Measurements from ENCODE around the gene CTNNA3.

Gene CTNNA3

GRCh38 chr10:66778351-66778750 lies 917.6 kb downstream of the CTNNA3 start:
- DNase-seq, result no peak
- in situ Hi-C loops (cut with MboI; ENCODE audit: low pct_unique_long_range_greater_than_20kb, low sequenced_read_pairs), result no loop called here

- no peak for DNase-seq
- in situ Hi-C loops (cut with MboI; ENCODE audit: low pct_unique_long_range_greater_than_20kb, low sequenced_read_pairs), result no loop called here
Measured at GRCh38 chr10:66777665-66778064, 918.3 kb downstream of the CTNNA3 start.

DNA sequence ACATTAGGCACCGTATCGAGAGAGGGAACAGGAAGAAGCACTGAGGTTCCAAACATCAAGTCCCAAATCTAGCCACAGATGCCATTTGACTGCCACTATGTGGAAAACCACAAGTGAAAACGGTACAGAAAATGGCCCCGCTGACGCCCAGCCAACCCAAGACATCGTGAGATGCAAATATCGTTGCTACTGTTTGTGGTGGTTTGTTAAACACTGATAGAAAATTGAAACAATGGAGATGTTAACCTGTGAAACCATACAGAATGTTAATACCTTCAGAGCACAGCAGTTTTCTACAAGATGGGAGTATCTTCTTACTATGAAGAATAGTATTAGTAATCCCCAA lies 922.5 kb downstream of the CTNNA3 start:
- no peak for DNase-seq
- in situ Hi-C loops (cut with MboI; ENCODE audit: low pct_unique_long_range_greater_than_20kb, low sequenced_read_pairs), result no loop called here

DNA sequence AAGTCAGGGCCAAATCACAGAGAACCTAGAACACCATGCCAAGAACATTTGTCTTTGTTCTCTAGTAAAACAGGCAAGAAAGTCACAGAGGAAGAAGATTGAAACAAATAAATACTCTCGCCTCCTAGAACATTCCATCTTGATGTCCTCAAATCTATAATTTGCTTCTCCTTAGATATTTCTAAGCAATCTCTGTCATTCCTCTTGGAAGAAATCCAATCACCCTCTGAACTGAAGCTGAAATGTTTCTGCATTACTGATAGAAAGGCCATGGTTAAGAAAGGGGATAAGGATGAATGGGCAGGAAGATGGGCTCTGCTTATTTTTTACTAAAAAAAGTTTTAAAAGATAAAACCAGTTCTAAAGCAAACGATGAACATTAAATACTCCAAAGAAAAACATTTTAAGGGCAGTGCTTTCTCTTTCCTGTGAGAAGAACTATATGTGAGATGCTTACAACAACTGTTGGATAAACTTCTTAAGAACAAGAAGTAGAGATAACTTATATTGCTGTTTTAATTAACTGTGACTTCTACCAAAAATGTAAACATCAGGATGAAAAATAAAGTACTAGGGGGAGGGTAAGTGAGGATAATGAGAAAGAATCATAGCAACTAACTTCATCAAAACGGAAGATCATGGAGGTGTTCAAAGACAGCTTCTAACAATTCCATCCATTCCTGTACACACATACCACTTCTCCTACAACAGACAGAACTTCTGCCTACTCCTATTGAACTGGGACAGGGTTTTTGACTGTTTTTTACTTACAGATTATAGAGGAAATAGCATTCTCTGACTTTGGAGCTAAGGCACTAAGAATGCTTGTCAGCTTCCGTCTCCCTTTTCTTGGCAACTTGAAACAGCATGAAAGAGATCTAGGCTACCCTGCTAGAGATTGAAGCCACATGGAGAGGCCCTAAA lies 923.2 kb downstream of the CTNNA3 start:
- in situ Hi-C loops (cut with MboI; ENCODE audit: low pct_unique_long_range_greater_than_20kb, low sequenced_read_pairs), result no loop called here
- no peak for DNase-seq

DNA sequence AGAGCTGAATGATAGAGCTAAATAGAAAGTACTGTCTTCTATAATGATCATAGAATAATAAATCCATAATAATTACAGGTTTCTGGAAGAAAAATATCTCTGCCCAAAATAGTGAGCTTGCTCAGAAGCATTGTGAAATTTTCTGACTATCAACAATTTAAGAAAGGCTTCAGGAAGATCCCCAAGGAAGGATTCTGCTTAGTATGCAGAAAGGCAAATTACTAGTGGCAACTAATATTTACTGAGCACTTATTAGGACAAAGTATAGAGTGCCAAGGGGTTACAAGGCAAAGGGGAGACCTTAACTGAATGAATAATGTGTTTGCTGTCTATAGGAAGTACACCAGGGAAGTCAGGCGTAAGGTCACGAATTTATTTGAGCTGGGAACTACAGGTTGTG lies 928.3 kb downstream of the CTNNA3 start:
- DNase-seq, result no peak
- in situ Hi-C loops (cut with MboI; ENCODE audit: low pct_unique_long_range_greater_than_20kb, low sequenced_read_pairs), result no loop called here

GRCh38 chr10:66762218-66762729 lies 933.7 kb downstream of the CTNNA3 start:
- in situ Hi-C loops (cut with MboI; ENCODE audit: low pct_unique_long_range_greater_than_20kb, low sequenced_read_pairs), result no loop called here
- DNase-seq, result no peak

DNA sequence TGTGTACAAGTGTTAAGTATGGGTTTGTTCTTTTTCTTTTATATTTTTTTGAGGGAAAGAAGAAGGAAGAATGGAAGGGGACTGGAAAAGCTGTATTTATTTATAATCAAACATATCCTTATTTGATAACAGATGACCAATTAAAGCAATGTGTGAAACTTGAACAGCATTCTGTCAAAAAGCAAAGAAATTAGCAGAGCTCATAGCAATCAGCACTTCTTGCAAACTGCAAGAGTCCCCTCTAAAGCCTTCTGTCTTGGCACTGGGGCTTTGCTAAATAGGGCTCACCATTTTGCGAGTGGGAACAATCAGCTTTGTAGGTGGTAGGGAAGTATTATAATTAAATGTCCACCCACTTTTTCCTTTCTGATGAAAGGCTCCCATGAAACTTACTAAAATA lies 935.1 kb downstream of the CTNNA3 start:
- in situ Hi-C loops (cut with MboI; ENCODE audit: low pct_unique_long_range_greater_than_20kb, low sequenced_read_pairs), result no loop called here

GRCh38 chr10:66755474-66755873 lies 940.5 kb downstream of the CTNNA3 start:
- in situ Hi-C loops (cut with MboI; ENCODE audit: low pct_unique_long_range_greater_than_20kb, low sequenced_read_pairs), result no loop called here
- no peak for DNase-seq

More for the DNA sequence above, 935.1 kb downstream of the CTNNA3 start:
- DNase-seq, result no peak

DNA sequence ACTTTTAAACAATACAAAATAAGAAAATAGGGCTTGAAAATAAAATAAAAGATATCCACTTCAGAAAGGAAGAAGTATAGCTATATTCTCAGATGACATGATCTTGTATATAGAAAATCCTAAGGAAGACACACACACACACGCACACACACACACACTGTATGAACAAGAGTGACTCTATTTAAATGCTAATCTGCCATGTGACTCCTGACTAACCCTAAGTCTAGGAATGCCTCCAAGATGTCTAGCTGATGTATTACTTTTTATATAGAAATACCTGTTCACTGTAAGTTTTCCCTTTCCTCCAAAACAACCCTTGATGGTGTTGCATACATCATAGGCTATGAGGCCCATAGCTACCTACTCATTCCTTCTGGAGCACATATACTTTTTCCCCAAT lies 943.3 kb downstream of the CTNNA3 start:
- no peak for DNase-seq

GRCh38 chr10:66748217-66748616 lies 947.8 kb downstream of the CTNNA3 start:
- in situ Hi-C loops (cut with MboI; ENCODE audit: low pct_unique_long_range_greater_than_20kb, low sequenced_read_pairs), result no loop called here

More for the DNA sequence above, 943.3 kb downstream of the CTNNA3 start:
- in situ Hi-C loops (cut with MboI; ENCODE audit: low pct_unique_long_range_greater_than_20kb, low sequenced_read_pairs), result no loop called here

GRCh38 chr10:66747451-66747850 lies 948.5 kb downstream of the CTNNA3 start:
- DNase-seq, result no peak
- in situ Hi-C loops (cut with MboI; ENCODE audit: low pct_unique_long_range_greater_than_20kb, low sequenced_read_pairs), result no loop called here

More at GRCh38 chr10:66748217-66748616, 947.8 kb downstream of the CTNNA3 start:
- no peak for DNase-seq

DNA sequence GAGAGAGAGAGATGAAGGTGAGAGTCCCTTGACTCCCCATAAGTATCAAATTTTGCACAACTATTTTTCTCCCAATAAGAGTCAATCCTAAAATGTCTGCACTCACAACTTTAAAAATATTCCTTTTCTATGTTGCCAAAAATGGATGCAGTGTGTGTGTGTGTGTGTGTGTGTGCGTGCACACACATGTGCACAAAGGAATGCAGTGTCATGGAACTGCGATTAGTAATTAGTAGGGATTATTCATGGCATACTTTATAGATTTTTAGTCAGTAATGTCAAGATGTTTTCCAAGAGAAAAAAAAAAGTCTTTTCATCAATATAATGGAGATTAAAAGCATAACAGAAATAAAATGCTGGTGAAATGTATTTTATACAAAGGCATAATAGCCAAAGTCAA lies 949.3 kb downstream of the CTNNA3 start:
- in situ Hi-C loops (cut with MboI; ENCODE audit: low pct_unique_long_range_greater_than_20kb, low sequenced_read_pairs), result no loop called here
- DNase-seq, result no peak

- in situ Hi-C loops (cut with MboI; ENCODE audit: low pct_unique_long_range_greater_than_20kb, low sequenced_read_pairs), result no loop called here
- DNase-seq, result no peak
Measured at GRCh38 chr10:66746246-66746645, 949.7 kb downstream of the CTNNA3 start.

DNA sequence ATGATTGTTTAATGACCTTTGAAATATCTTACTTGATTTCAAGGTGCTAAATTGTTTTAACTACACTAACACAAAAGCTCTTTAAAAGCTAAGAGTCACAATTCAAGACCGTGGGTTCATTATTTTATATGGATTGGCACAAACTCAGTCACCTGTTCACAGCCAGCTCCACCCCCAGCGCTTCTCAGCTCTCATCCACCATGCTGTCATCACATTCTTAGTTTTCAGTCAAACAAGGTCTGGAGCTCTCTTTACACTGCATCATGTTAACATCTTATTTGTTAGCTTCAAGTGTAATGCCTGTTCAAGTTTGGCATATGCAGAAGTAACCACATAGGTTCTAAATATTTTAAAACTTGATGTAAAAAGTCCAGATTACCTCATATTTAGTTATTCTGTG lies 951.1 kb downstream of the CTNNA3 start:
- DNase-seq, result no peak
- in situ Hi-C loops (cut with MboI; ENCODE audit: low pct_unique_long_range_greater_than_20kb, low sequenced_read_pairs), result no loop called here

GRCh38 chr10:66737241-66737640 lies 958.8 kb downstream of the CTNNA3 start:
- DNase-seq, result no peak
- in situ Hi-C loops (cut with MboI; ENCODE audit: low pct_unique_long_range_greater_than_20kb, low sequenced_read_pairs), result no loop called here

GRCh38 chr10:66723608-66724400 lies 972.2 kb downstream of the CTNNA3 start:
- in situ Hi-C loops (cut with MboI; ENCODE audit: low pct_unique_long_range_greater_than_20kb, low sequenced_read_pairs), result no loop called here
- no peak for DNase-seq

GRCh38 chr10:66719483-66719882 lies 976.5 kb downstream of the CTNNA3 start:
- no peak for DNase-seq
- in situ Hi-C loops (cut with MboI; ENCODE audit: low pct_unique_long_range_greater_than_20kb, low sequenced_read_pairs), result no loop called here

GRCh38 chr10:66717231-66717981 lies 978.6 kb downstream of the CTNNA3 start:
- in situ Hi-C loops (cut with MboI; ENCODE audit: low pct_unique_long_range_greater_than_20kb, low sequenced_read_pairs), result no loop called here
- no peak for DNase-seq

DNA sequence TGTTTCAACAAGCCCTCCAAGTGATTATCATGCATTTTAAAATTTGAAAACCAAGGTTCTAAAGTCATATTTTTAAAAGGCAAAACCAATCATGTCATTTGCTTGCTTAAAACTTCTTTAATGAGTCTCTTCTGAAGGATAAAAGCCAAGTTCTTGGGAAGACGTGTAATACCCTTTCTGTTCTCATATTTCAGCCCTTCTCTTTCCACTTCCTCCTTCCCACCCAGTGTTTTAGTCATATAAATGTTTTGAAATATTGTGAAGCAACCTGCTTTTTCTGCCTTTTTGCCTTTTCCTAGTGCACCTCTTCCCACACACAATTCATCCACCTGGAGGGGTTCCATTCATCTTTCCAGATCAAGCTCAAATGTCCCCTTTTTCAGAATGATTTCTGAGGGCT lies 981.3 kb downstream of the CTNNA3 start:
- no peak for DNase-seq
- in situ Hi-C loops (cut with MboI; ENCODE audit: low pct_unique_long_range_greater_than_20kb, low sequenced_read_pairs), result no loop called here

All from KBM-7 (cell line).